HEK293T (cell line): ENCODE data around the gene CELF2.

Experiments
- ARNT ChIP-seq: fragments of 450-650 bp; IDR thresholded peaks from 2 replicates; pipeline ENCODE4 v1.6.1; 2017; ENCODE audit warnings: mild to moderate bottlenecking
- BHLHE40 ChIP-seq: fragments of 450-650 bp; IDR thresholded peaks from 2 replicates; pipeline ENCODE4 v1.6.1; 2016; ENCODE audit warnings: mild to moderate bottlenecking, moderate library complexity, borderline replicate concordance
- ELF4 ChIP-seq: fragments of 450-650 bp; IDR thresholded peaks from 2 replicates; pipeline ENCODE4 v1.6.1; 2017; ENCODE audit warnings: antibody characterized with exemption
- FOXA1 ChIP-seq: fragments of 450-650 bp; IDR thresholded peaks from 2 replicates; pipeline ENCODE4 v1.6.1; 2016; ENCODE audit warnings: mild to moderate bottlenecking
- FOXK2 ChIP-seq: fragments of 450-650 bp; IDR thresholded peaks from 2 replicates; pipeline ENCODE4 v1.6.1; 2016; ENCODE audit warnings: mild to moderate bottlenecking
- FOXM1 ChIP-seq: fragments of 450-650 bp; IDR thresholded peaks from 2 replicates; pipeline ENCODE4 v1.6.1; 2017; ENCODE audit warnings: mild to moderate bottlenecking, borderline replicate concordance
- NFRKB ChIP-seq: fragments of 450-650 bp; IDR thresholded peaks from 2 replicates; pipeline ENCODE4 v1.6.1; 2016; ENCODE audit warnings: mild to moderate bottlenecking, moderate library complexity
- PKNOX1 ChIP-seq: fragments of 450-650 bp; IDR thresholded peaks from 2 replicates; pipeline ENCODE4 v1.6.1; 2016
- SP1 ChIP-seq: fragments of 450-650 bp; IDR thresholded peaks from 2 replicates; pipeline ENCODE4 v1.6.1; 2017
- SUZ12 ChIP-seq: fragments of 450-650 bp; IDR thresholded peaks from 2 replicates; pipeline ENCODE4 v1.6.1; 2016; ENCODE audit warnings: mild to moderate bottlenecking
- TARDBP ChIP-seq: fragments of 450-650 bp; IDR thresholded peaks from 2 replicates; pipeline ENCODE4 v1.6.1; 2016

GRCh38 chr10:11042357-11042756 lies 24.7 kb downstream of the CELF2 start:
- TF ChIP-seq NFRKB (no peak), FOXK2 (no peak), ARNT (no peak), BHLHE40 (no peak), FOXM1 (no peak), SP1 (no peak), SUZ12 (no peak), ELF4 (no peak), TARDBP (no peak), FOXA1 (no peak), PKNOX1 (no peak)
